HG03095 (cell line): Measurements from ENCODE around the gene STK32A.

Experiments used
- ATAC-seq: cut with Tn5 transposase; IDR thresholded peaks from one replicate; pipeline ENCODE4 v1.9.1; 2021; ENCODE audit warnings: moderate library complexity; ENCODE audit not compliant: unreplicated experiment

The STK32A gene

DNA sequence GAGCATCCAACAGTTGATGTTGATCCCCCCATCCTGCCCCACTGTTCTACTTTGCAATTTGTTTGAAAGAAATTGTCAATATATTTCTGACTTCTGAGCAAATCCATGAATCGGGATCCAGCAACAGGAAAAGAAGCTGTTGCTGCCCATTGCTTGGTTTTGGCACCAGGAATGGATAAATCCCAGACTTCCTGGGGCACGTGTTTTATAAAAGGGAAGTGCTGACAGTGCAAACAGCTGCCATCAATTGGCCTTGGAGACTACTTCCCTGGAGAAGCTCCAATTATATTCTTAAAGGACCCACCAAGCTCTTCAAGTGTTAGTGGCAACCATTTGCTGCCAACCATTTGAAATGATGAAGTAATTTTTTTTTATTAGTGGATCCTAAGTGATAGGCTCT lies 13.7 kb downstream of the STK32A start:
- ATAC-seq: no peak

DNA sequence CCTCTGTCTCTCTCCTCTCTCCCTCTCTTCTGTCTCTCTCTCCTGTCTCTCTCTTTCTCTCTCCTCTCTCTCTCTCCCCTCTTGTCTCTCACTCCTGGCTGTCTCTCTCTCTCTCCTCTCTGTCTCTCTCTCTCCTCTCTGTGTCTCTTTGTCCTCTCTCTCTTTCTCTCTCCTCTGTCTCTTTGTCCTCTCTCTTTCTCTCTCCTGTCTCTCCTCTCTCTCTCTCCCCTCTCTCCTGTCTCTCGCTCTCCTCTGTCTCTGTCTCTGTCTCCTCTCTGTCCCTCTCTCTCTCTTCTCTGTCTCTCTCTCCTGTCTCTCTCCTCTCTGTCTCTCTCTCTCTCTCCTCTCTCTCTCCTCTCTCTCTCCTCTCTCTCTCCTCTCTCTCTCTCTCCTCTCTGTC lies 25.0 kb downstream of the STK32A start:
- no peak for ATAC-seq

DNA sequence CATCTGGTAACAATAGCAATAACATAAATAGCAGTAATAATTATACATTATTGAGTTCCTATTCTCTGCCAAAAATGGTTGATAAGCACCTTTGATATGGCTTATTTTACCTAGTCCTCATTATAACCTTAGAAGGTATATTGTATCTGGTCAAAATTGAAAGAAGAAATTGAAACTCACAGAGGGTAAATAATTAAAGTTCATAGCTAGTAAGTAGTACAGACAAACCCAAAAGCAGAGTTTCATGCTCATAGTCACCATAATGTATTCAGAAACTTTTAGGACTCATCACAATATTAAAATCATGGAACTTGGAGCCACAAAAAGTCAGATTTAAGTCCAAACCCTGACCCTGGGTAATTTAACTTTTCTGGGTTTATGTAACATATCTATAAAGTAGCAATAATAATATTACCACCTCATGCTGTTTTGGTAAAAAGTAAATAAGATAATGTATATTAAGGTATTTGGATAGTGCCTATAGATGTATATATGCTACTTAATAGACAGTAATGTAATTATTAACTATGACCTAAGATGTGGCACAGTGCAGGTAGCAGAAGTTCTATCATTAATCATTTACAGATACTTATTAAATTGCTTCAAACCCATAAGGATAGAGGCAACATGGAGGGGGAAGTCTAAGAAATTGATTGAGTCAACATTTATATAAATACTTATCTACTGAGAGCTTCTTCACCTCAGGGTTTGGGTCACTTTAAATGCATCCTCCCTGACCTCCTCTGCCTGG lies 32.4 kb downstream of the STK32A start:
- ATAC-seq: no peak

DNA sequence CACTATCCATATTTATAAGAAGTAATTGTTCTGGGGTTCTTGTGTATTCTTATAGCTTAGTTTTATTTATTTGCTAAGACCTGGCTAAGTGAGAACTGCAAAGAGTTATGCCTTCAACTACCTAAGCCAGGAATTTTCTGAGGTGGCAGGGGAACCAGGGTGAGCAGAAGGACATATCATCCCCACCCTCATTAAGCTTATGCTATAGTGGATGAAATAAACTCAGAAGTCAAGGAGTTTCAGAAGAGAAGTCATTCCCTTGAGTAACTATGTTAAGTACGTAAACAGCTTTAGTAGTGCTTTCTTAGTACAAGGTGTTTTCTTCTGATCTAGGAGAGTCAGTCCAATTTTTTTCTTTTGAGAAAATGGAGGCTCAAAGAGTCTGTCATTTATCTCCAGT lies 41.7 kb downstream of the STK32A start:
- no peak for ATAC-seq

DNA sequence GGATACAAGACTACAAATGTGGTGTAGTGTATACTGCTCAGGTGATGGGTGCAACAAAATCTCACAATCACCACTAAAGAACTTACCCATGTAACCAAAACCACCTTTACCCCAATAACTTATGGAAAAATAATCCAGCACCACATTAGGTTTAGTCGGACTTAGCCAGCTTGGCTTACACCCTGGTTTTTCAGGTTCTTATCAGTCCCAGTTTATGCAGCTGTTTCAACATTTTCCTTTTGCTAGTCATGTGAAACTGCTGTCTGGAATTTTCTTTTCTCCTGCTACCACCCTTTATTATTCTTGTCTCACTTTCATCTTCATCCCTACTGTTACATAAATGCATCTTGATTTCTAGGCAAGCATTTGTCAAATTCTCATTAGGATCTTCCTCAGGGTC lies 51.5 kb downstream of the STK32A start:
- no peak for ATAC-seq

DNA sequence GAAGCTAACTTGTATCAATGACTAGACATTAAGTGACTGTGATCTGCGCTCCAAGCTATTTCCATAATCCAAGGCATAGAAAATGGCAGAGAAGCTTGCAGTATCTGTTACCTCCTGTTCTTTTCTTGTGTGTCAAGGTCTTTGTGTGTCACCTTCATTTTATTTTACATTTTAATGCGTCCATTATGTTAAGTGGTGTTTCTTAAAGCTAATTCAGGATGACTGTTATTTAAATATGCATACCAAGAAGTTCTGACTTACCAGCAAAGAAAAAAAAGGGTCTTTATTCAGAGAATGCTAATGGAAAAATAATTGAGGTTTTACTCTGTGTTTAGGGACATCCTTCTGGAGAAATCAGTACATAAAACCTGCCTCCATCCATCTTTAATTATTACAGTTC lies 52.3 kb downstream of the STK32A start:
- no peak for ATAC-seq

DNA sequence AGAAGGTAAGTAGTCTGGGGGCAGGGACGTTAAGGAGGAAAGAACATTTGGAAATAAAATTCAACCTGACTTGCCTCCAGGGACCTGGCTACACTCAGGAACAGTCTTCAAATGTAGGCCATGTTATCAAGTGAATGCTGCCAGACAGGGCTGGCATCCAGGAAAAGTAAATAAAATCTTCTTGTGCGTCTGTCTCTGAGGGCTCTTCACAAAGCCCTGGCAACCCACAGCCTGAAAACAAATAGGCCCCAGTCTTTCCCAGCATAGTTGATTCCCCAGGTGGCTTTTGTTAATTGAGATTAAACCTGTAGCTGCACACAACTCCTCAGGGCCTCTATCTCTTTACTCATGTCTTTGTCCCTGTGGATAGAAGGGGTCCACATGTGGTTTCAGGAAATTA lies 55.4 kb downstream of the STK32A start:
- ATAC-seq: no peak

DNA sequence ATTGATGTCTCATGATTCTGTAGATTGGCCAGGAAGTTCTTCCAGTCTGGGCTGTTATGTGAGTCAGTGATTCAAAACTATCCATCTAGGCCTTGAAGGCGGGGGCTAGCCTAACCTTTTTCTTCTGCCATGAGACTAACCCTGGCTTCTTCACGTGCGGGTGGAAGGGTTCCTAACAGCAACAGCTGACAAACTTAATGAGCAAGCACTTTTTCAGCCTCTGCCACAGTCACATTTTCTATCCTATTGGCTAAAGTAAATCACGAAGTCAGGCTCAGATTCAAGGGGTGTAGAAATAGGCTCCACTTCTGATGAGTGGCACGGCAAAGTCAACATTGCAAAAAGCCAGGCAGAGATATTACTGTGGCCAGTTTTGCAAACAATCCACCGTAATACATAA lies 68.4 kb downstream of the STK32A start:
- no peak for ATAC-seq

DNA sequence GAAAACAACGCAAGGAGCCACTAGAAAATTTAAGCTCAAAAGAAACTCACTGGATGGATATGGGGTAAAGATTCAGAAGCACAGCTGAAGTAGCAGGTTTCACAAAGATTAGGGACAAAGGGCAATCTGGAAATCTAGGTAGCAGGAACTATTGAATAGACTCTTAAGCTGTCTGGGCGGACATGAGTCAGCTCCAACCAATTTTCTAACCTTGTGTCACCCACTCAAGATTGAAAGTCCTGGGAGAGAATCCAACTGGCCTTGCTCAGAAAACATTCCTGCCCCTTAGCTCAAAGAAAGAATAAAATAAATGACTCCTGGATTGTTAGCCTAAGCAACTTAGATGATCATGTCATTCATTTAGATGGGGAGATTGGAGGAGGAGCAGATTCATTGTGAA lies 69.2 kb downstream of the STK32A start:
- no peak for ATAC-seq

DNA sequence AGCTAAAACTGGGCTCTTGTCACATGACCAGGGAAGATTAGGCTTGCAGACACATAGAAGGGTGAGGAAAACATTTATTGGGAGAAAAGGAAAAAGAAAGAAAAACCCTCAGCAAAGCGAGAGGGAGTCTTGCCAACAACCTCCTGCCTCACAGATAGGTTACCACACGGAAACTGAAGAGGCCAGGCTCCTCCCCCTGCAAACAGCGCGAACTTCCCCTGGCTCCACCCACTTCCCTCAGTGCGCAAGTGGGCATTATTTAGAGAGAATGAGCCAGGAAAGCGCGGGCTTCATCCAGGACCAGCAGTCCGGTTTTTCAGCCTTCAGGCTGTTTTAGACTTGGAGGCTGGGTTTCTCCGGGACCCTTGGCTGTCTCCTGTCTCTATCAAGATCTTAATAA lies 70.3 kb downstream of the STK32A start:
- ATAC-seq: no peak

DNA sequence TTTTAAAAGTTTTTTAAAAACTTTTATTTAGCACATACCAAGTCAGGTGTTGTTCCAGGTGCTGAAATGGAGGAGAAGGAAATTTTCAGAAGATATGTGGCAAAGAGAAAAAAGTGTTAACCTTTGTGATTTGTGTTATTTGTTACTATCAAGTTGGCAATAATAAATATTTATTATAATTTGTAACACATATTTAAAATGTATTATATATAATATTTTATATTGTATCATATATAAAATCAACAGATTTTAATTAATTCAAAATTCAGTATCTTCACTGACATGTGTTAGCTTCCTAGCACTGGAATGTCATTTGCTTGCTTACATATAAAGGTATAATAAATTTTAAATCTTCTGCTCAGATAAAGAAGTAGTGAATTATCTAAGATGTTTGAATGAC lies 71.5 kb downstream of the STK32A start:
- ATAC-seq: no peak

DNA sequence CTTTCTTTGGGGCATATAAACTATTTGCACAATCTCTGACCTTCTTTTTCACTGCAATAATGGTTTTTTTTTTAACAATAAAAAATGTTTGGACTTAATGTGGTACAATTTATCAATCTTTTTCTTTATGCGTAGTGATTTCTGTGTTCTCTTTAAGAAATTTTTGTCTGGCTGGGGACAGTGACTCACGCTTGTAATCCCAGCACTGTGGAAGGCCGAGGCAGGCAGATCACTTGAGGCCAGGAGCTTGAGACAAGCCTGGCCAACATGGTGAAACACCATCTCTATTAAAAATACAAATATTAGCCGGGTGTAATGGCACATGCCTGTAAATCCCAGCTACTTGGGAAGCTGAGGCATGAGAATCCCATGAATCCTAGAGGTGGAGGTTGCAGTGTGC lies 72.3 kb downstream of the STK32A start:
- ATAC-seq: no peak

DNA sequence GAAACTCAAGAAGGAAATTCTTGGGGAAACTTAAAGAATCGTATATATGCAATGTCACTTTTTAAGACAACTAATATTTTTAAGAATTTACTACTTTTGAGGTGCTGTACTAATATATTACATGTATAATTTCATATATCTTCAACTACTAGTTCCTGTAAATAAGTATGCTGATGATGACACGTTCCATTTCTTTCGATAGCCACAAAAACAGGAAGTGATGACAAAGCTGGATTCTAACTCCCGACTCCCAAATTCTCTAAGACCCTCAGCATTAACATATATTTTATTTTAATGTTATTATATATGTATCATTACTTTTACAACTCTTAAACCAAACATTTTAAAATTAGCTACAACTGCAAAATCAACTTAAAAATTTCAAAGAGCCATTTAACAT lies 74.8 kb downstream of the STK32A start:
- no peak for ATAC-seq

DNA sequence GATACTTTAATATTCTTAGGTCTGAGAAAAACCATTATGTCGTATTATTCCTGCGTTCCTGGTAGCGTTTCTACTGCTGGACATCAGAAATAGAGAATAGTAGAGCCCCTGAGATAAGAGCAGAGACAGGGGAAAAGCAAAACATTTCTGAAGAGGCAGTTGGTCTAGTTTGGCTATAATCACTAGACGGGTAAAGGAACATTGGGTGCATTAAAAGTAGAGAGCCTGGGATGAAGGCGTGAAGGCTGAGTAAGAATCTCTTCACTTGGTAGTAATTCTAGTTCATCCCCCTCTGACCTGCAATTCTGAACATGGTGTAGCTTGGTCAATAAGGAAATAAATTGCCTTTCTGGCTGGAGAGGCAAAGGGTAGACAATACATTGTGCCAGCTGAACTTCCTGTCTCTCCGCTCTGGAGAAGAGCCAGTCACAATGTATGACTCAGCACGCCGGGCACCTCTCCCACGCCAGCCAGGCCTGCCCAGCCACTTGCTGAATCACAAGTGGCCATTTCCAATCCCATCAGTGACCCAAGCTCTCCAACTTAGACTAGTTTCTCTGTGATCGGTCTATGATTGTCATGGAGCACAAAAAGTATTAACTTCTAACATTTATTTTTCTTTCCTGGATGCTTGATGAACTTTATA lies 75.4 kb downstream of the STK32A start:
- ATAC-seq: no peak

DNA sequence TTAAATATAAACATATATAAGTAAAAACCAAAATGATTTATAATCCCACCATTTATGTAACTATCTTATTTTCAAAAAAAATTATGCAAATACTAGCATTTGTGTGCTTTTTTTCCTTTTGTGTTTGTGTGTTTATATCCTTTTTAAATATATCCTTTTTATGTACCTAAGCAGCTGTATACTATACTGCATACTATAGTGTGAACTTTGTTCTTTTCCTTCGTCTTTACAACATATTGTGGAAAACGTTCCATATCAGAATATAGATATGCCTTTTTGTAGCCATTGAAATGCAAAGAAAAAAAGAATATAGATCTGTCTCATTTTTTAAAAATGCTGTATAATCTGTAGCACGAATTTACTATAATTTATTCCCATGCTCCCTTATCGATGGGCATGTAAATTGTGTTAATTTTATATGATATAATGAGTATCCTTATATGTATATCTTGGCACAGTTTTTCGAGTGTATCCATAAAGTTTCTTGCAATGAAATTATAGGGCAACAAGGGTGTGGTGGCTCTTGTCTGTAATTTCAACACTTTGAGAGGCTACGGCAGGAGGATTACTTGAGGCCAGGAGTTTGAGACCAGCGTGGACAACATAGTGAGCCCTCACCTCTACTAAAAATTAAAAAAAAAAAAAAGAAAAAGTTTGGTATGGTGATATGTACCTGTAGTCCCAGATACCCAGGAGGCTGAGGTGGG lies 83.3 kb downstream of the STK32A start:
- ATAC-seq: no peak

DNA sequence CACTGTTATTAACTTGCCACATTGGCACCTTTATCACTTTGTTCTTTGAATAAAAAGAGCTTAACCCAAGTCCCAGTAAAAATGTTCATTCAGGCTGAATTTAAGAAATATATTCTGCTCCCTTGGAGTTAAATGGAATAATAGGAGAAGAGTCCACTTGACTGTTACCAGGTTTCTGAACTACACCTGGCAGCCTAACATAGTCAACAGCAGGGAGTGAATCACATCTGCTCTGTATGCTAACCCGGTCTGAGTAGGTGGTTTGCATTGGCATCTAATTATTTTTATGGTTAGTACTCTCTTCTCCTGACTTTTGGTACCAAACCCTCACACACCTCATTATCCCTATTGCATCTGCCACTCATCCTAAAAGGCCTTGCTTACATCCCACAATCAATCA lies 86.7 kb downstream of the STK32A start:
- ATAC-seq: no peak

DNA sequence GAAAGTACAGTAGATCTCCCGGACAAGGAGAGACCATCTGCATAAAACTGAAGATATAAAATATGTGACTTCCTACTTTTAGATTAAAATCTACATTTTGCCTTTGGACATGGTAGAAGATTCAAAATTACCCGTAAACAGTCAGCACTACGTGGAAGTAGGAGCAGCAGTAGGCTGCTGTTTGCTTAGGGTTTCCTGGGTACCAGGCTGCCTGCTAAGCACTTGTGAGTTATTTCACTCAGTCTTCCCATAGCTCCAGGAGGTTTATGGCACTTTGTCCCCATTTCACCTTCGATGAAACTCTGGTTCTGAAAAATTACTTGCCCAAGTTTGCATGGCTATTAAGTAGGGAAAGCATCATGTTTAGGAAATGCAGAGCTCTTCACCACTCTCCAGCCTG lies 92.6 kb downstream of the STK32A start:
- no peak for ATAC-seq

DNA sequence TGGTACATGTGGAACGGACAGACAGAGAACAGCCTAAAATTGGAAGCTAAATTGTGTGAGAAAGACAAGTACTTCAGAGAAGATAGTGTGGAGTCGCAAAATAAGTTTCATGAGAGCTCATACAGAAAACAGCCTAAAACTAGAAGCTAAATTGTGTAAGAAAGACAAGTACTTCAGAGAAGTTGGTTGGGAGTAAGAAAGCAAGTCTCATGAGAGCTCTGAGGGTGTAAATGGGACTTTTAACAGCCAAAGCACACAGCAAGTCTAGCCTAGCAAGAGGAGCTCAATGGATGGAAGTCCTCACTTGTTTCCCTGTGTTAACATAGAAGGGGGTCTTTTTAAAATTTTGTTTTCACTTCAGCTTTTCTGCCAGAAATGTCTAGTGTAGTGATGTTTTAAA lies 93.1 kb downstream of the STK32A start:
- ATAC-seq: no peak

DNA sequence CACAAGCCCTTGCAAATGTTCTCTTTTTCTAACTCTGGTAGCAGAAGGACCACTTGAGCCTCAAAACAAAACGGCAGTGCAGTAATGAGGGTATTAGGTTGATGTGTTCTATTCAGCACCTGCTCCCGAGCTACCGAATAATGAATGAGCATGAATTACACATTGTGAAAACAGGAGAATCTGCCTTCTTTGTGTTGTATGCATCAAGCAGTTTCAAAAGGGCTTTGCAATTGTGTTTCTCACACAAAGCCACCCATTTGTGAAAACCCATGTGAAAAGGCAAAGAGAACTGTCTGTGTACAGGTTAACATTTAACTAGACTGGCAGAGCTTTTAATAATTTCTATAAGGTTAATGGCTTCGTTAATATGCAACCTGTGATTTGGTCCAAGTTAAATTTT lies 97.8 kb downstream of the STK32A start:
- ATAC-seq: no peak

DNA sequence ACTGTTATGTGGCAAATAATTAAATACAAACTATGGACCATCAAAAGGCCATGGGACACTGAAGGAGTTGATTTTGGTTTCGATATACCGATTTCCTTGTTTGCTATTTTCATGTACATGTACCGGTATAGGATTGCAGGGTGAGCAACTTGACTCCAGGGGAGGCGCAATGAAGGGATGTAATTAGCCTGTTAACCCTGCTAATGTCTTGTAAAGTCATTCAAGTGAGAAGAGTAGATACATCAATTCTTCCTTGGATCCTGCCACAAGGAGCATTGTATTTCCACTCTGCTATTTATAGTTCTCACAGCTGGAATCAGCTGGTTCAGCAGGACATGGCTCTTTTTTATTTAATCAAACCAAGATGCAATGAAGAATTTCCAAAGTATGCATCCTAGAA lies 102.0 kb downstream of the STK32A start:
- no peak for ATAC-seq

DNA sequence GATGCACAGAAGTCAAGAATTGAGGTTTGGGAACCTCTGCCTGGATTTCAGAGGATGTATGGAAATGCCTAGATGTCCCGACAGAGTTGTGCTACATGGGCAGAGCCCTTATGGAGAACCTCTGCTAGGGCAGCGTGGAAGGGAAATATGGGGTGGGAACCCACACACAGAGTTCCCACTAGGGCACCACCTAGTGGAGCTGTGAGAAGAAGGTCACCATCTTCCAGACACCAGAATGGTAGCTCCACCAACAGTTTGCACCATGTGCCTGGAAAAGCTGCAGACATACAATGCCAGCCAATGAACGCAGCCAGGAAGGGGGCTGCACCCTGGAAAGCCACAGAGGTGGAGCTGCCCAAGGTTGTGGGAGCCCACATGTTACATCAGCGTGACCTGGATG lies 104.5 kb downstream of the STK32A start:
- no peak for ATAC-seq

DNA sequence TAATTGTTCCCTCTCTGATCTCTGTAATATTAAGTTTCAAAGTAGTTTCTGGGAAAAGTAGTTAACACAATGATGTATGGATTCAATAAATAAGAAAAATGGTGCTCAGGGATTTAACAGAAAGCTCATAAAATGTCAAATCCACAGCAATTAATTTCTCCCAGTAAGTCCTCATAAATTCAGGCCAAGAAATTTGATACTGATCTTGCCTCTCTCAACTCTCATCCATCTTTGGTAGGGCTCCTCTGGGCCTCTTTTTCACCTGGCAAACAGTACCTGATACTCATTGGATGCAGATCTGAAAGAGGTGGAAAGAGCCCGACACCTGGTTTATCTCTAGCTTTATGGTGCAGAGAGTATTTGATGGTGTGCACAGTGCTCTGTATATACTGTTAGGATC lies 106.1 kb downstream of the STK32A start:
- ATAC-seq: no peak
